OCI-LY7 (cell line): ENCODE results near the gene ZFR2. TPM values are rescaled to one million over a fixed set of nuclear protein-coding genes. Genes with fewer than 3 reads are reported as not detected.

ENCODE experiments used
- small RNA-seq: library from RNA; depleted of rRNA; stranded (forward); fragments of <200 nt; gene quantifications from one replicate; pipeline ENCODE3, GENCODE V24; 2014
- total RNA-seq, 2 experiments: library from RNA; depleted of rRNA in 1 of 2; stranded (reverse); fragments of >200 nt in 1 of 2; shearing (Covaris generic) in 1 of 2; gene quantifications; 2 replicates each; pipeline ENCODE4 v1.2.3, GENCODE V29; 2014 to 2022

Gene ZFR2
- total RNA-seq, 2 experiments from 2014 or later: not detected

Small RNAs within 50 kb of the gene (small RNA-seq; reads per million reads assigned to genes)
- not detected for gene AC005777.1

Other genes starting within 250 kb of the ZFR2 start
- gene CACTIN, start 242.2 kb downstream of the ZFR2 start, total RNA-seq (2014; rRNA removed; shearing (Covaris generic)): 35.9 and 38.6 TPM in 2 replicates
- gene CACTIN, start 242.2 kb downstream of the ZFR2 start, total RNA-seq (2022): 33.0 and 34.2 TPM in 2 replicates
- 6.3 and 7.6 TPM in 2 replicates for gene PIP5K1C, start 168.6 kb downstream of the ZFR2 start, total RNA-seq (2014; rRNA removed; shearing (Covaris generic))
- 13.7 and 15.1 TPM in 2 replicates for gene PIP5K1C, start 168.6 kb downstream of the ZFR2 start, total RNA-seq (2022)
- 0.69 and 1.8 TPM in 2 replicates for gene TJP3, start 160.7 kb downstream of the ZFR2 start, total RNA-seq (2014; rRNA removed; shearing (Covaris generic))
- gene TJP3, start 160.7 kb downstream of the ZFR2 start, total RNA-seq (2022): 1.8 and 2.3 TPM in 2 replicates
- 34.7 and 40.4 TPM in 2 replicates for gene APBA3, start 107.3 kb downstream of the ZFR2 start, total RNA-seq (2014; rRNA removed; shearing (Covaris generic))
- gene APBA3, start 107.3 kb downstream of the ZFR2 start, total RNA-seq (2022): 25.1 and 28.7 TPM in 2 replicates
- 88.7 and 93.1 TPM in 2 replicates for gene MRPL54, start 106.4 kb downstream of the ZFR2 start, total RNA-seq (2014; rRNA removed; shearing (Covaris generic))
- 60.4 and 66.6 TPM in 2 replicates for gene MRPL54, start 106.4 kb downstream of the ZFR2 start, total RNA-seq (2022)
- not detected in 2 replicates for gene RAX2, start 96.8 kb downstream of the ZFR2 start, total RNA-seq (2014; rRNA removed; shearing (Covaris generic))
- not detected in 2 replicates for gene RAX2, start 96.8 kb downstream of the ZFR2 start, total RNA-seq (2022)
- gene MATK, start 82.7 kb downstream of the ZFR2 start, total RNA-seq (2014; rRNA removed; shearing (Covaris generic)): not detected in 2 replicates
- gene MATK, start 82.7 kb downstream of the ZFR2 start, total RNA-seq (2022): not detected in 2 replicates
- not detected in 2 replicates for gene ATCAY, start 11.6 kb upstream of the ZFR2 start, total RNA-seq (2014; rRNA removed; shearing (Covaris generic))
- gene ATCAY, start 11.6 kb upstream of the ZFR2 start, total RNA-seq (2022): not detected in 2 replicates
- gene NMRK2, start 64.0 kb upstream of the ZFR2 start, total RNA-seq (2014; rRNA removed; shearing (Covaris generic)): not detected in 2 replicates
- not detected in 2 replicates for gene NMRK2, start 64.0 kb upstream of the ZFR2 start, total RNA-seq (2022)
- gene DAPK3, start 102.1 kb upstream of the ZFR2 start, total RNA-seq (2014; rRNA removed; shearing (Covaris generic)): 48.6 and 49.3 TPM in 2 replicates
- 40.4 and 47.1 TPM in 2 replicates for gene DAPK3, start 102.1 kb upstream of the ZFR2 start, total RNA-seq (2022)
- 1,633 and 1,634 TPM in 2 replicates for gene EEF2, start 116.4 kb upstream of the ZFR2 start, total RNA-seq (2014; rRNA removed; shearing (Covaris generic))
- 3,507 and 3,668 TPM in 2 replicates for gene EEF2, start 116.4 kb upstream of the ZFR2 start, total RNA-seq (2022)
- 25.3 and 31.5 TPM in 2 replicates for gene PIAS4, start 138.7 kb upstream of the ZFR2 start, total RNA-seq (2014; rRNA removed; shearing (Covaris generic))
- gene PIAS4, start 138.7 kb upstream of the ZFR2 start, total RNA-seq (2022): 34.4 and 35.0 TPM in 2 replicates
- gene ZBTB7A, start 197.9 kb upstream of the ZFR2 start, total RNA-seq (2014; rRNA removed; shearing (Covaris generic)): 13.1 and 17.2 TPM in 2 replicates
- gene ZBTB7A, start 197.9 kb upstream of the ZFR2 start, total RNA-seq (2022): 29.3 and 31.2 TPM in 2 replicates